HG02870 (cell line): ENCODE data around the gene SYF2.
A peak's percentile ranks its signal among the peaks of the same experiment; 100 is the strongest.
"Not testable (repeated sequence)": the region's sequence is repeated elsewhere in the genome, so short reads cannot be mapped to it uniquely, and the experiment has no call there.

Experiments
- ATAC-seq: cut with Tn5 transposase; IDR thresholded peaks from one replicate; pipeline ENCODE4 v1.9.1; 2021; ENCODE audit warnings: mild to moderate bottlenecking, moderate library complexity; ENCODE audit not compliant: unreplicated experiment

SYF2 gene

DNA sequence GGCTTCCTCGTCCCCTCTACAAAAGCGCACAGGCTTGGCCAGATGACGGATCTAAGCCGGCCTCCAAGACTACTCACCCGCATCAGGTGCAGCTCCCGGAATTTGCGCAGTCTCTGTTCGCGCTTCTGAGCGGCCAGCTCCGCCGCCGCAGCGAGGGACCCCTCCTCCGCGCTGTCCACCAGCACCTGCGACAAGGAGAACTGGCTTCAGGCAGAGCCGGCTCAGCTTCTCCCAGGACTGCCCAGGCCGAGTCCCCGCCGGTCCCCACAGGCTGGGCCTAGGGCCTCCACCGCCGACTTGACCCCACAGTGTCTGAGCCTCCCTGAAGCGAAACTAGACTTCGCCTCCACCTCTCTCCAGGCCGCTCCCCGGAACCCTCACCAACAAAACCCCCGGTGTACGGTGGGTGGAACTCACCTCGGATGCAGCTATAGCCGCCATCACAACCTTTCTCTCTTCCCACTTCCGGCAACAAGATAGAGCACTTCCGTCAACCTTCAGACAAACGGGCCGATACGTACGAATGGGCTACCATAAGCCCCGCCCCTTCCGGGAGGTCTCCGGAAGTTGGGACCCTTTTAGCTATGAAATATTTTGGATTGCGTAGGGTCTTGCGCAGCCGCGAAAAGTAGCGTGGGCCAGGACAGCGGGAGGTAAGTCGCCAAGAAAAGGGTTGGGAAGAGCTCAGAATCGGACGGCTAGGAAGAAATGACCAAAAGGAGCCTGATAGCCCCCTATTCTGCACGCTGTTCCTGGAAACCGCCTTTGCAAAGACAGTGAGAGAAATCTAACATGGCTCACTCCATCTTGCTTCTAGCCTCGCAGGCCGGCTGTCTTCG lies at the start of gene SYF2:
Gene SYF2, minus strand, starts transcription at position 476 of the 839 bp plus-strand sequence. Its CDS starts 35 bp downstream, at position 441.
- peak; percentile 71 for ATAC-seq

- not testable (repeated sequence) for ATAC-seq
Measured at GRCh38 chr1:25279693-25280111, 47.4 kb upstream of the SYF2 start.

DNA sequence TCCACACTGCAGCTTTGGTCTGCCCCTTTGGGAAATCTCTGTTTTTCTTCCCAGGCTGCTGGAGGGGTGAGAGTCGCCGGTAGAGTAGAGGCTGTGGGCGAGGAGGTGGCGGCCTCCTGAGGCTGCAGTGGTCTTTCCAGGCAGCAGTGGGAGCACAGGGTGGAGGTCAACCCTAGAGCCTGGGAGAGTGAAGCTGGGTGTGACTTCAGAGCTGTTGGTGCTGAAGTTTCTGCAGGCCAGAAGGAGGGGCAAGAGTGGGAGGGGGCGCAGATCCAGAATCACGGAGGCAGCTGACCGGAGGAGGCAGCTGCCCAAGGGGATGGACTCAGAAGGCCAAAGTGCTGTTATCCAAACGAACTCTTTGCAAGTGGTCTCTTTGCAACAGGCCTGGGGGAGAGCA lies 46.5 kb upstream of the SYF2 start:
- ATAC-seq = not testable (repeated sequence)

GRCh38 chr1:25278358-25278757 lies 46.1 kb upstream of the SYF2 start:
- ATAC-seq = not testable (repeated sequence)

GRCh38 chr1:25277295-25277694 lies 45.0 kb upstream of the SYF2 start:
- not testable (repeated sequence) for ATAC-seq

- not testable (repeated sequence) for ATAC-seq
Measured at GRCh38 chr1:25275648-25276047, 43.3 kb upstream of the SYF2 start.

DNA sequence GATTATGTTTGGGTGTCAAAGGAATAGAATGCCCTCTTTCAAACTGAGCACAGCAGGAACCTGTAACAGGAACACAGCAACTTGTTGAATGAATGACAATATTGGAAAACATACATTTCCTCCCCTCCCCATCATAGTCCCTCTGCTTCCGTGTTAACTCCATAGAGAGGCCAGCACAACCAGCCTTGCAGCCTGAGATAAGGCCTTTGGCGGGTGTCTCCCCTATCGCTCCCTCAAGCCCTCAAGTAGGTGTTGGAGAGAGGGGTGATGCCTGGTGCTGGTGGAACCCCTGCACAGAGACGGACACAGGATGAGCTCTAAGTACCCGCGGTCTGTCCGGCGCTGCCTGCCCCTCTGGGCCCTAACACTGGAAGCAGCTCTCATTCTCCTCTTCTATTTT lies 39.9 kb upstream of the SYF2 start, which contains the start of gene RHD:
Gene RHD, plus strand, starts transcription at position 272 of the 400 bp plus-strand sequence. Its CDS starts 39 bp downstream, at position 311.
- ATAC-seq = not testable (repeated sequence)

DNA sequence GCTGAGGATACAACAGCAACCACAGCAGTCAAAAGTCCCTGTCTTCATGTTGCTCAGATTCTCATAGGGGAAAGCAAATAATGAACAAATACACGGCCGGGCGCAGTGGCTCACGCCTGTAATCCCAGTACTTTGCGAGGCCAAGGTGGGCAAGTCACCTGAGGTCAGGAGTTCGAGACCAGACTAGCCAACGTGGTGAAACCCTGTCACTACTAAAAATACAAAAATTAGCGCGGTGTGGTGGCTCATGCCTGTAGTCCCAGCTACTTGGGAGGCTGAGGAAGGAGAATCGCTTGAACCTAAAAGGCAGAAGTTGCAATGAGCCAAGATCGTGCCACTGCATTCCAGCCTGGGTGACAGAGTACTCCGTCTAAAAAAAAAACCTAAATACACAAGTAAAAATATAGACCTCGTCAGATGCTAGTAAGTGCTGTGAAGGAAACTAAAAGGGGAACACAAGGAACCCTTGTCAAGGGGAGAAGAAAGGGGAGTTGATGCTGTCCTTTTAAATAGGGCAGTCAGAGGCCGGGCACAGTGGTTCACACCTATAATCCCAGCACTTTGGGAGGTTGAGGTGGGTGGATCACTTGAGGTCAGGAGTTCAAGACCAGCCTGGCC lies 36.0 kb upstream of the SYF2 start:
- not testable (repeated sequence) for ATAC-seq

GRCh38 chr1:25267288-25268142 lies 35.2 kb upstream of the SYF2 start:
- peak; percentile 71 for ATAC-seq

DNA sequence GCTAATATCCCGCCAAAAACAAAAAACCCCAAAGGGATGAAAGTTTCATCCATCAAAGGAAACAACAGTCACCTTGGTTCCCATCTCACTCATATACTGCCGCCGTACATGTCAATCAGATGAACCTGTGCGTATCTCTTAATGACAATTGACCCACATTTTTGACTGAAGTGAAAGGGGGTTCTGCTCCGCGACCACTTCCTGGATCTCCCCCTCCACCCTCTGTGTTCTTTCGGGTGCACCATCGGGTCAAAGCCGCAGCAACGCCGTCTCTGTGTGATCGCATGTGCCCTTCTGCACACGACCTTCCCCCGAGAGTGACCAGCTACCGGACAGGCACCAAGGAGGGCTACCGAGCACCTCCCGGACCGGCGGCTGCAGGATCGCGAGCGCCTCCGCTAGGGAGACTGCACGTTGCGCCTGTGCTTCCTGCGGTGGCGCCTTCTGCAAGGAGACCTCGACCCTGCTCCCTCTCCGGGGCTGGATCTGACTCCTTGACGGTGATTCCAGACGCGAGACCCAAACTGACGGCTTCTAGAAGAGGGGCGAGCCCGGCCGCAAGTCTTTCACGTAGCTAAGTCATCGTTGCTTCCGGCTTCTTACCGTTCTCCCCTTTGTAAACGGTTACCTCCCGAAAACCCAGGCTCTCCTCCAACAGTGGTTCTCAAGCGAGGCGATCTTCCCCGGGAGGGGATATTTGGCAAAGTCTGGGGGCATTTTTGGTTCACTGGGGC lies 34.4 kb upstream of the SYF2 start:
- not testable (repeated sequence) for ATAC-seq

DNA sequence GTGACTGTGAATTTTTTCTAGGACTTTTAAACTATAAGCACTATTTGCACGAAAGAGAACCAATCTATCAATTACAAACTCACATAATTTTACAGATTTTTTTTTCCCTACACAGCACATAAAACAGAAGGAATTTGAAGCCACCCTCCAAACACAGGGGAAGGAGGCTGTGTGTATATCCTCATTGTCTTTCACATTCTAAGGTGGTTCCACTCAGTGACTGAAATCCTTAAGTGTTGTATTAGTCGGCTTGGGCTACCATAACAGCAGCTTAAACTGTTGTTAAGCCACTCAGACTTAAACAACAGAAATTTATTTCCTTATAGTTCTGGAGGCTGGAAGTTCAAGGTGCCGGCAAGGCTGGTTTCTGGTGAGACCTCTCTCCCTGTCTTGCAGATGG lies 28.0 kb upstream of the SYF2 start:
- ATAC-seq = not testable (repeated sequence)

DNA sequence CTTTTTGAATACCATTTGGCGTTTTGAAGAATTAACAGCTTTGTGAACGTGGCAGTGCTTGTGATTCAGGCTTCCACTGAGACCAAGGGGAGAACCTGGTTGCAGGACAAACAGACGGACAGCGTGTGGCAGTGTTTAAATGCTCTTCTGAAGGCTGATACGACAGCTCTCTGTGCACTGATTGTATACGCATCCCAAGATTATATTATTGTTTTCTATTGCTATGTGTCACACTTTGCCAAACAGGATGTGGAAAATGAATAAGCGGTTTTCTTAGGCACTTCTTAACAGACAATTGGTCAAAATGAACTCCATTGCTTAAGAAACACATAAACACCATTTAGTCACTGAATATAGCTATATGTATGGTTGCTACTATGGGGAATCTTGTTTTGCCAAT lies 27.5 kb upstream of the SYF2 start:
- not testable (repeated sequence) for ATAC-seq

- no peak for ATAC-seq
Measured at GRCh38 chr1:25257196-25257595, 24.9 kb upstream of the SYF2 start.

DNA sequence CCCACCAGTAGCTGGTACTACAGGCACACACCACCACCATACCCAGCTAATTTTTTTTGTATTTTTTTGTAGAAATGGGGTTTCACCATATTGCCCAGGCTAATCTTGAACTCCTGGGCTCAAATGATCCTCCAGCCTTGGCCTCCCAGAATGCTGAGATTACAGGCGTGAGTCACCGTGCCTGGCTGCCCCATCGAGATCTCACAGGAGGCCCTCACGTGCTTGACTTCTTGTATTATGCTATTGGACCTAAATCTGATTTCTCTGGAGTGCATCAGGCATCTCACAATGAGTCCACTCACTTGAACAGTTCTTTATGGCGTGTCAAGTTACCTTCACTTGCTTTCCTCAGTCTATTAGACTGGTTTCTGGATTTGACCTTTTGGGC lies 24.3 kb upstream of the SYF2 start:
- ATAC-seq = no peak

GRCh38 chr1:25255706-25256577 lies 23.6 kb upstream of the SYF2 start:
- ATAC-seq = no peak

GRCh38 chr1:25253911-25254310 lies 21.6 kb upstream of the SYF2 start:
- ATAC-seq = no peak

DNA sequence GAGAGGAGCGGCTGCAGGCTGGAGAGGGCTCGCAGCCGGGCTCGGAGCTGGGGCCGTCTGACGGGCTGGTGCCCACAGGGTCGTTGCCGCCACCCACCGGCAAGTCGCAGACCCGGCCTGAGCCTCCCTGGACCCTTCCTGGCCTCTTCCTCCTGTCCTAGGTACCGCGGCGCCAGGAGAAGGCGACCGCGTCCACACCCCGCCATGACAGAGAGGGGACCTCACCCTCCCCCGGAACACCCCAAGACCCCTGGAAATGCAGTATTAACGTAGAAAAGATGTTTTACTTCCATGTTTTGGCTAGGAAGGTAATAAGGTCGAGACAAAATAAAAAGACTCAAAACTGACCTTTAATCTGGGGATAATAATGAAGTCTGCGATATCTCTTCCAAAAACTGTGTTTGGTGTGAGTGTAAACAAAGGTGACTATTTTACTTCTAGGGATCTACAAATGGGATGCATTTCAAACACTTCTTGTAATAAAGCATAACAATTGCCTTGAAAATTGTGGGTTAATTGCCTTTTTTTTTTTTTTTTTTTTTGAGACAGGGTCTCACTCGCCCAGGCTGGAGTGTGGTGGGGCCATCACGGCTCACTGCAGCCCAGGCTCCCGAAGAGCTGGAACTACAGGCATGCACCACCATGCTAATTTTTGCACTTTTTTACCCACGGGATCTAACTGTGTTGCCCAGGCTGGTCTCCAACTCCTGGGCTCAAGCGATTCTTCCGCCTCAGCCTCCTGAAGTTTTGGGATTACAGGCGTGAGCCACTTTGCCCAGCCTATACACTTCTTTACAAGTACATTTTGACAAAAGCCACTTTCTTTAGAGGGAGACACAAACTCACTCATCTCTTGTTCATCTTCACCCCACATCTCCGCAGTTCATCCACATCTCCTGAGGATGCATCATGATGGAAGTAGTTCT lies 15.8 kb upstream of the SYF2 start:
- peak; percentile 30 for ATAC-seq

GRCh38 chr1:25247024-25247828 lies 14.9 kb upstream of the SYF2 start, which contains the start of gene RSRP1:
Gene RSRP1 (minus strand): TSS chr1:25247454. CDS start chr1:25246963, 491 bp downstream.
- peak; percentile 79 for ATAC-seq
